Spleen (tissue), 7 donors: ENCODE data around the gene ATE1.
"Not testable (repeated sequence)": the region's sequence is repeated elsewhere in the genome, so short reads cannot be mapped to it uniquely, and the experiment has no call there.

Source experiments
- CTCF ChIP-seq, 11 experiments: fragments of 200-600 bp in 7 of 11; fragments of 450-650 bp in 4 of 11; sonication (generic) in 4 of 11; IDR thresholded peaks in 8 of 11; conservative IDR thresholded peaks in 3 of 11; 1 replicate in 7 of 11; 2 replicates in 4 of 11; pipeline versions ENCODE4 v1.4.0 to v1.8.0; 2016 to 2021; ENCODE audit warnings: antibody characterized with exemption in 11 of 11, inconsistent platforms in 4 of 11, mild to moderate bottlenecking in 1 of 11
- POLR2A ChIP-seq, 3 donors: fragments of 450-650 bp; IDR thresholded peaks; one replicate each; pipeline ENCODE4 v1.5.1; 2017; ENCODE audit warnings: antibody characterized with exemption in 3 of 3, mild to moderate bottlenecking in 1 of 3
- POLR2AphosphoS5 ChIP-seq, 3 donors: sonication (generic); formaldehyde crosslinking; IDR thresholded peaks; one replicate each; pipeline ENCODE4 v1.5.1; 2017; ENCODE audit warnings: antibody characterized with exemption in 3 of 3
- donor health status: DM: no; HTN: no; CAD: no; lungs with moderate emphysema.
- donor health status: DM: no; HTN: no; CAD: no.
- donor health status: DM: no; HTN: no; CAD: no.

GRCh38 chr10:121969086-121969485 is 41.3 kb upstream of the ATE1 start:
- not testable (repeated sequence) for TF ChIP-seq CTCF (IDR thresholded peaks at IDR 0.05 in 8 of 11, conservative IDR thresholded peaks at IDR 0.05 in 3 of 11); POLR2A (IDR thresholded peaks at IDR 0.05); POLR2AphosphoS5 (IDR thresholded peaks at IDR 0.05)
